Activated CD8-positive, alpha-beta memory T cell treated with anti-CD3 and anti-CD28 coated beads for 1 hour (primary cell): Measurements from ENCODE around the gene XAB2.

Experiments
- DNase-seq, 2 donors: peaks; one replicate each; pipeline ENCODE4 v3.0.0-alpha.2; 2020; ENCODE audit warnings: low read depth in 1 of 2; ENCODE audit errors: extremely low read depth in 1 of 2

Gene XAB2

DNA sequence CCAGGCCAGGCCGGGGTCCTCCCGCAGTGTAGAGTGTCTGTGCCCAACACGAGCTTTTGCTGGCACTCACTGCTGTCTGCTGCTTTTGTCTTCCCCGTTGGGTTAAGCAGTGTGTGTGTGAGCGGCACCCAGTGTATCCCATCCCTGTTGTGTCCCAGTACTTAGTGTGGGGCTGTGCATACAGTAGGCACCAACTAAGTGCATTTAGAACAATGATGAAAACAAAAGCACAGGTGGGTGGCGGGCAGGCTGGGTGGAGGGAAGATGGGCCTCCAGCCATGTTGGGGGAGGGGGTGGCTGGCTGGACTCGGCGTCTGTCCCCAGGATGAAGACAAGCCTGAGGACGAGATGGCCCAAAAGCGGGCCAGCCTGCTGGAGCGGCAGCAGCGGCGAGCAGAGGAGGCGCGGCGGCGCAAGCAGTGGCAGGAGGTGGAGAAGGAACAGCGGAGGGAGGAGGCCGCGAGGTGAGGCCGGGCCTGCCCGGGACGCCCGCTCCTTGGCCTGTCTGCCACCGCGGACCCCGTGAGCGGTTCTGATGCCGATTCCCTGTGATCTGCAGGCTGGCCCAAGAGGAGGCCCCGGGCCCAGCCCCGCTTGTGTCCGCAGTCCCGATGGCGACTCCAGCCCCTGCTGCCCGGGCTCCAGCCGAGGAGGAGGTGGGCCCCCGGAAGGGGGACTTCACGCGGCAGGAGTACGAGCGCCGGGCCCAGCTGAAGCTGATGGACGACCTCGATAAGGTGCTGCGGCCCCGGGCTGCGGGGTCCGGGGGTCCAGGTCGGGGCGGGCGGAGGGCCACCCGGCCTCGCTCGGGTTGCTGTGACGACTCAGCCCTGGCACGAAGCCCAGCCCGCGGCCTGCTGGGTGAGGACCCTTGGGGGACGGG, 14.2 kb downstream of the XAB2 start:
- no peak for DNase-seq

DNA sequence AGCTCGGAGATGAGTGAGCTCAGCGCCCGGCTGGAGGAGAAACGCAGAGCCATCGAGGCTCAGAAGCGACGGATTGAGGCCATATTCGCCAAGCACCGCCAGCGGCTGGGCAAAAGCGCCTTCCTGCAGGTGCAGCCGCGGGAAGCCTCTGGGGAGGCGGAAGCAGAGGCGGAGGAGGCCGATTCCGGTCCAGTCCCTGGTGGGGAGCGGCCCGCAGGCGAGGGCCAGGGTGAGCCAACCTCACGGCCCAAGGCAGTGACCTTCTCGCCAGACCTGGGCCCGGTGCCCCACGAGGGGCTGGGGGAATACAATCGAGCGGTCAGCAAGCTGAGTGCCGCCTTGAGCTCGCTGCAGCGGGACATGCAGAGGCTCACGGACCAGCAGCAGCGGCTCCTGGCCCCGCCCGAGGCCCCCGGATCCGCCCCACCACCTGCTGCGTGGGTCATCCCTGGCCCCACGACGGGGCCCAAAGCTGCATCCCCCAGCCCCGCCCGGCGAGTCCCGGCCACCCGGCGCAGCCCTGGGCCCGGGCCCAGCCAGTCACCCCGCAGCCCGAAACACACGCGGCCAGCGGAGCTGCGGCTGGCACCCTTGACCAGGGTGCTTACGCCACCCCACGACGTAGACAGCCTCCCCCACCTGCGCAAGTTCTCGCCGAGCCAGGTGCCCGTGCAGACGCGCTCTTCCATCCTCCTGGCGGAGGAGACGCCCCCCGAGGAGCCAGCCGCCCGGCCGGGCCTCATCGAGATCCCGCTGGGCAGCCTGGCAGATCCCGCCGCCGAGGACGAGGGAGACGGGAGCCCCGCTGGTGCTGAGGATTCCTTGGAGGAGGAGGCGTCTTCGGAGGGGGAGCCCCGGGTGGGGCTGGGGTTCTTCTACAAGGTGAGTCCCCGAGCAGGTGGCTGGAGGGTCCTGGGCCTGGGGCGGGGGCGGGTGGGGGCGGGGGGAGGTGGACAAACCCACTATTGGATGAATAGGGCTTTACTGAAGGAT, 16.8 kb downstream of the XAB2 start:
- DNase-seq = no peak

DNA sequence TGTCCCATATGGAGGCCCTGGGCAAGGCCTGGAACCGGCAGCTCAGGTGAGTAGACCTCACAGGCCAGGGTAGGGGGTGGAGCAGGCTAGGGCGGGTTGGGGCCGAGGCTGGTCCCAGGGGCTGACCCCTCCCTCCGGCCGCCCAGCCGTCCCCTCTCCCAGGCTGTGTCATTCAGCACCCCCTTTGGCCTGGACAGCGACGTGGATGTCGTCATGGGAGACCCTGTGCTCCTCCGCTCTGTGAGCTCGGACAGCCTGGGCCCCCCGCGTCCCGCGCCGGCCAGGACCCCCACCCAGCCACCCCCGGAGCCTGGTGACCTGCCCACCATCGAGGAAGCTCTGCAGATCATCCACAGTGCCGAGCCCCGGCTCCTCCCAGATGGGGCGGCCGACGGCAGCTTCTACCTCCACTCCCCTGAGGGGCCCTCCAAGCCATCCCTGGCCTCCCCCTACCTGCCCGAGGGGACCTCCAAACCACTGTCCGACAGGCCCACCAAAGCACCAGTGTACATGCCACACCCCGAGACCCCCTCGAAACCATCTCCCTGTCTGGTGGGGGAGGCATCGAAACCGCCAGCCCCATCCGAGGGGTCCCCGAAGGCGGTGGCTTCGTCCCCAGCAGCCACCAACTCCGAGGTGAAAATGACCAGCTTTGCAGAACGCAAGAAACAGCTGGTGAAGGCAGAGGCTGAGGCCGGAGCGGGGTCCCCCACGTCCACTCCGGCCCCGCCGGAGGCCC, 17.6 kb downstream of the XAB2 start:
- no peak for DNase-seq

DNA sequence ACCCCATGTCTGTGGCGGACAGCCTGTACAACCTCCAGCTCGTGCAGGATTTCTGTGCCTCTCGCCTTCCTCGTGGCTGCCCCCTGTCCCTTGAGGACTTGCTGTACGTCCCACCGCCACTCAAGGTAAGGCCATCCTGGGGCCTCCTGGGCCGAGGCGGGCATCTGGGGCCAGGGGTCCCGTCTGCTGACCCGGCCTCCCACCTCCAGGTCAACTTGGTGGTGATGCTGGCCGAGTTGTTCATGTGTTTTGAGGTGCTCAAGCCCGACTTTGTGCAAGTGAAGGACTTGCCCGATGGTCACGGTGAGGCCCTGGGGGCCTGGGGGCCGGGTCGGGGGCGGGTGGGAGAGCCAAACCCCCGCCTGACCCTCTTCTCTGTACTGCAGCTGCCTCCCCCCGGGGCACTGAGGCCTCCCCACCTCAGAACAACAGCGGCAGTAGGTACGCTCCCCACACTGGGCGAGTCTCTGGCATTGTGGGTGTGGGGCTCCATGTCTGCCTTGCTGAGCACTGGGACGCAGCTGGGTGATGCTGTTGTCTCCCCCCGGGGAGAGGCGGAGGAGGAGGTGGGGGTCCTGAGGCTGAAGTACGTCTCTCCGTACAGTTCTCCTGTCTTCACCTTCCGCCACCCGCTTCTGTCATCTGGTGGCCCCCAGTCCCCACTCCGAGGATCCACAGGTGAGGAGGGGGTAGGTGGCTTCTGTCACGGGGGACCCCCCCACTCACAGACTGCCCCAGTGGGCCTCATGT, 18.7 kb downstream of the XAB2 start:
- no peak for DNase-seq

DNA sequence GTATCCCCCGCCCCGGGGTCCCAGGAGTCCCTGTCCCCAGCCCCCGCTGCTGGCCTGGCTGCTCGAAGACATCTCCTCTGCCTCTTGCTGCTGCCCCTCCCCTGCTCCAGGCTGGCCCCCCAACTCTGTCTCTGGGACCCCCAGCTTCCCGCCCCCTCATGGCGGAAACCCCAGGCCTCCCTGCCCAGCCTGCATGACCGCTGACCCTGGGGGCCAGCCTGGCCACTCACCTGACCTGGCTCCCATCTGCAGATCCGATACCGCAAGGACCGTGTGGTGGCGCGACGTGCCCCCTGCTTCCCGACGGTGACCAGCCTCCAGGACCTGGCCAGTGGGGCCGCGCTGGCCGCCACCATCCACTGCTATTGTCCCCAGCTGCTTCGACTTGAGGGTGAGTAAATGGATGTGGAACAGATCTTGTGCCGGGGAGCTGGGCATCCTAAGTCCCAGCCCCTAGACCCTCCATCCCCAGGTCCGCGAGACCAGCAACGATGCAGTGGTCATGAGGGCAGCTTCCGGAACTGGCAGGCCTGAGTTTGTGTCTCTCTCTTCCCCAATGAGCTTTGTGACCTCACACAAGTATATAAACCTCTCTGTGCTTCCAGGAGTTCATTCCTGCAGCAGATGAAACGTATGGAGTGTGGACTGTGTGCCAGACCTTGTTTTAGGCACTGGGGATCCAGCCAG, 21.3 kb downstream of the XAB2 start:
- no peak for DNase-seq

DNA sequence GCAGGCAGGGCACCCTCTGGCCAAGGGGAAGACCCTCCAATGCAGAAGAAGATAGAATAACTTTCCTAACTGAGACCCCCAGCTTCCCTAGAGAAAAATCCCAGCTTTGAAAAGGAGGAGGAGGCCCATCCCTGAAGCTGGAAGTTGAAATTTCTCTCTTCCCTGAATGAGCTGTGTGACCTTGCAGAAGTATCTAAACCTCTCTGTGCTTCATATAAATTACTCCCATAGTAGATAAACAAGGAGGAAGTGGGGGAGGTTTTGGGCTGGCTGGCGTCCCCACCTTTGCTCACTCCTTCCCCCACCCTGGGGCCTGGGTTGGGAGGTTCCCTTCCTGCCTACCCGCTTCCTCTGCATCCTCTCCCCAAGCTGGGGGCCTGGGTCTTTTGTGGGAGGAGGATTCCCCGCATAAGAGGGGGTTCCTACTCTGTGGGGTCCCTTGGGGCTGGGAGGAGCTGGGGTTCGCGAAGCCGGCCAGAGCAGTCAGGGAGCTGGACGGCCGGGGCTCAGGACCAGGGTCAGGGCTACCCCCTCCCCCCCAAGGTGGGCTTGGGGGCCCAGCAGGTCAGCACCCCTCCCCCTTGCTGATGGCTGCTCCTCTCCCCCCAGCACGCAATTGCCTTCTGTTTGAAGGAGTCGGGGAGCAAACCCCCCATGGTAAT, 22.0 kb downstream of the XAB2 start:
- DNase-seq = no peak

DNA sequence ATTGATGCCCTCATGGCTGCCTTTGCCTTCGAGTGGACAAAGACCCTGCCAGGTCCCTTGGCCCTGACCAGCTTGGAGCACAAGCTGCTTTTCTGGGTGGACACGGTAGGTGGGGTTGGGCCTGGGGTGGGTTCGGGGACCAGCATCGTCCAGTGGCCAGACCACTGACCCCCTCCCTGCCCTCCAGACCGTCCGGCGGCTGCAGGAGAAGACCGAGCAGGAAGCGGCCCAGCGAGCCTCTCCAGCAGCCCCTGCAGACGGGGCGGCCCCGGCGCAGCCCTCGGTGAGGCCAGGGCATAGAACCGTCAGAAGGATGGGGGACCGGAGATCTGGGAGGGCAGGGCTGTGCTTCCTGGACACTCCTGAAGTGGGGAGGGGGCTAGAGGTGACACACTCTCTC, 23.1 kb downstream of the XAB2 start:
- DNase-seq = no peak

DNA sequence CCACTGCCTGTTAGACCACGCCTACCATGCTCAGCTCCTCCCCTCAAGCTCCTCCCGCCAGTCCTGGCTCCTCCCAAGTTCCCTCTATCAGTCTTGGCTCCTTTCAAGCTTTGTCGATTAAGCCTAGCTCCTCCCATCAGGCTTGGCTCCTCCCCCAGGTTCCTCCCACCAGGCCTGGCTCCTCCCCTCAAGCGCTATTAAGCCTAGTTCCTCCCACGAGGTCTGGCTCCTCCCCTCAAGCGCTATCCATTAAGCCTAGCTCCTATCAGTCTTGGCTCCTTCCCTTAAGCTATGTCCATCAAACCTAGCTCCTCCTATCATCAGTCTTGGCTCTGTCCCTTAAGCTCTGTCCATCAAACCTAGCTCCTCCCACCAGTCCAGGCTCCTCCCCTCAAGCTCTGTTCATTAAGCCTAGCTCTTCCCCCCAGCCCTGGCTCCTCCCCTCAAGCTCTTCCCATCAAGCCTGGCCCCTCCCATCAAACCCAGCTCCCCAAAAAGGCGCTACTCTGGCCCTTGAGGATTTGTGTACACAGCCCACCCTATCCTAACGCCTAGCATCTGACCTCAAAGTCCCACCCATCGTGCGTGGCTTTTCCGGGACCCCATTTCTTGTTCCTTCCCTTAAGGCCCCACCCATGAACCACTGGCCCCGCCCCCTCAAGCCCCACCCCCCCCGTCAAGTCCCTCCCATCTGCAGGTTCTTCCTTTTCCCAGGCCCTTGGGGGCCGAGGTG, 23.7 kb downstream of the XAB2 start:
- DNase-seq = no peak

DNA sequence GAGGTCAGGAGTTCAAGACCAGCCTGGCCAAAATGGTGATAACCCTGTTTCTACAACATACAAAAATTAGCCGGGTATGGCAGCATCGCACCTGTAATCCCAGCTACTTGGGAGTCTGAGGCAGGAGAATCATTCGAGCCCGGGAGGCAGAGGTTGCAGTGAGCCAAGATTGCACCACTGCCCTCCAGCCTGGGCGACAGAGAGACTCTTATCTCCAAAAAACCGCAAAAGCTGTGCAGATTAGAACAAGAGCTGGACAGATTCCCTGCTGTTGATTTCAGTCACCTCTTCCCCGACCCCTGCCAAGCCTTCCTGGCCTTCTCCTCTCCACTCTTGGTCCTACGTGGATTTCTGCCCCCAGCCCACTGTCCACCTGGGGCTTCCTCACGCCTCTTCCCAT, 25.4 kb downstream of the XAB2 start:
- DNase-seq = no peak

DNA sequence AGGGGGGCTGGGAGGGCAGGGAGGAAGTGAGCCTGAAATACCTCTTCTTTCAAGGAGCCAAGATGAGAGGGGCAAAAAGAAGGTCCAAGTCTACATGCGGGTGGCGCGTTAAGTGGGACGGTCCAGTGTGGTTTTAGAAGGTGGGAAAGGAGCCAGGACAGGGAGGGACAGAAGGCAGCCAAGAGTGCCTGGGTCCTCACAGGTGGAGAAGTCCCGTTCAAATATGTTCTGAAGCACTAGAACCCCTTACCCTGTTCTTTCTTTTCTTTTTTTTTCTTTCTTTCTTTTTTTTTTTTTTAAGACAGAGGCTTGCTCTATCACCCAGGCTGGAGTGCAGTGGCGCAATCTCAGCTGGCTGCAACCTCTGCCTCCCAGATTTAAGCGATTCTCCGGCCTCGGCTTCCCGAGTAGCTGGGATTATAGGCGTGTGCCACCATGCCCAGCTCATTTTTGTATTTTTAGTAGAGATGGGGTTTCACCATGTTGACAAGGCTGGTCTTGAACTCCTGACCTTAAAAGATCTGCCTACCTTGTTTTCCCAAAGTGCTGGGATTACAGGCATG, 26.3 kb downstream of the XAB2 start:
- no peak for DNase-seq

DNA sequence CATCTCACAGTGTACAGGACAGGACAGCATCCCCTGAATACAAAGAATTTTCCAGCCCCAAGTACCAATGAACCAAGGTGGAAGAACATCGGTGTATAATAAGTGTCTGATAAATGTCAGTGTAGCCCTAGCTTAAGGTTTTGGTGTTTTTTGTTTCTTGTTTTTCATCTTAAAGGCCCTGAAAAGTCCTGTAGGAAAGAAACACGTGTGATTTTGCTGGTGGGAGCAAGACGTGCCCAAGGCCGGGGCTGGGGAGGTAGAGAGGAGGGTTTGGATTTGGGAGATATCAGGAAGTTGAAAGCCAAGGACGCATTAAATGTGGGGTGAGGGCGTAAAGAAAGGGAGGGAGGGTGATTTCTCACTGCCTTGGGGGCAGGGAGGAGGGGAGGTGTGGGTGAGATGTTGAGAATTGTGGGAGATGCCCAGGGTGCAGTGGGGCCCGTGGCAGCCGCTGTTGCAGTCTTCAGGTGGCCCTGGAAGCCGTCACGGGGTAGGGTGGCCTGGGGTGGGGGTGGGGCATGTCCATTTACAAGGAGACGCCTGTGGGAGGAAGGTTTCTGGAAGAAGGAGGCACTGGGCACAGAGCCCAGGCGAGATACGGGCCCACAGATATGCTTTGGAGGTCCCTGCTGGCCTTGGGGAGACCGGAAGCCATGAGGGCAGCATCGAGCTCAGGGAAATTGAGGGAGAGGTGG, 27.0 kb downstream of the XAB2 start:
- no peak for DNase-seq

DNA sequence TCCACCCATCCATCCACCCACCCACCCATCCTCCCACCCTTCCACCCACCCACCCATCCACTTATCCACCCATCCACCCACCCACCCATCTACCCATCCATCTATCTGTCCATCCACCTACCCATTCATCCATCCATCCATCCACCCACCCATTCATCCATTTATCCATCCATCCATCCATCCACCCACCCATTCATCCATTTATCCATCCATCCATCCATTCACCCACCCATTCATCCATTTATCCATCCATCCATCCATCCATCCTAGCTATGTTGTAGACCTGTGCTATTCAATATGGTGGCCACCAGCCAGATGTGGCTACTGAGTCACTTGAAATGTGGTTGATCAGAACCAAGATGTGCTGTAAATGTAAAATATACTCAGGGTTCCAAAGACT, 28.6 kb downstream of the XAB2 start:
- no peak for DNase-seq

DNA sequence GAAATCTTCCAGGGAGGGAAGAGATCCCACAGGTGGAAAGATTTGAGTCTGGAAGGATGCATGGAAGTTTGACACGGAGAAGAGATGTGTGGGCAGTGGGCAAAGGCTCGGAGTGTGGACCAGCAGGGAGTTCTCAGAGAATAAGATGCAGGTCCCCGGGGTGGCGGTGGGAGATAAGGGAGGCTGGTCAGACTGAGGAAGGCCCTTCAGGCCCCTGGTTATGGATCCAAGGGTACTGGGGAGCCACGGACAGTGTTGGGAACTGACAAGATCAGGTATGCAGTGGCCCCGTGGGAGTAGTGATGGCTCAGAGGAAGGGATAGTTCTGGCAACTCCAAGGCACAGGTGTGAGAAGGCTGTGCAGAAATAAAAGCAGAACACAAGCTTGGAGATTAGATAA, 31.2 kb downstream of the XAB2 start:
- no peak for DNase-seq

DNA sequence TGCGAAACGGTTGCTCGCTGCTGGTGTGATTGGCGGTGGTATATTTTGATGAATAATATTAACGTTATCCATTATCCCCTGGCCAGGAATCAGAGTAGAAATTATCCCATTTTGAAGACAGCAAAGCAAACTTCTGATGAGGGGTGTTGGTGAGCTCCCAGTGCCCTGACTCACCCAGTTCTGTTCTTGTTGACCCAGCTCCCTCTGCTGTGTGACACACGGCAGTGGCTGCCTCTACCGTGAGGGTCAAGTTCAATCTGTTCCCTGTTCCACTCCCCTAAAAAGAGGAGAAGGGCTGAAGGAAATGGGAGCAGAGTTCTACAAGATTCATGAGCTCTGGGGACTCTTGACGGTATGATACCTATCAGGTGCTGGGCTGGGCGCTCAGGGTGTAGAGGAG, 31.7 kb downstream of the XAB2 start:
- DNase-seq = no peak

DNA sequence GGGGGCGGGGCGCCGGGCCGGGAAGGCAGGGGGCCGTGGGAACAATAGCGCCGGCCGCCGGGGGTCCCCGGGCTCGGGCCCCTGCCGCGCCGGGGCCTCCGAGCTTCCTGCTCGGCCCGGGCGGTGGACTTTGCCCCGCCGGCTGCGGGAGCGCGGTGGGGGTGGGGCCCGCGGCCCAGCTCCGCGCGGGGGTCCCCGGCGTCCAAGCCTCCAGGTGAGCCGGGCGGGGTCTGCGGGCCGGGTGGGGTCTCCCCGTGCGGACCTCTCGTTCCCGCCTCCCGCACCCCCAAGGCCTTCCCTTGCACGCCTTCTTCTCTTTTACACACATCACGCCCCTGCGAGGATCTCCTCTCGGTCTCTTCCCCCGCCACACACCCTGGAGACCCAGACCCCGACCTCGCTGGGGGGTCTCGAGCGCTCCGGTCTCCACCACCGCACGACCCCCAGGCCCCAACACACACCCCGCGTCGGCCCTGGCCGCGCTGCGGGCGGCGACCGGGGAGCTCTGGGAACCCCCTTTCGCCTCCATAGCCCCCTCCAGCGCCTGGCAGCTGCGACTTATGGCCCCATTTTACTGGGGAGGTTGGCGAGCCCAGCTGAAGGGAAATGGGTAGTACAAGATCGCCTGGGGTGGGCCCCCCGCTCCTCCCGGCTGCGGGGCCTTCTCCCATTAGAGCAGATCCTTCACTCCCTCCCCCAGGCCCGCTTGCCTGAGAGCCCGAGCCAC, 33.0 kb downstream of the XAB2 start:
- DNase-seq = no peak

DNA sequence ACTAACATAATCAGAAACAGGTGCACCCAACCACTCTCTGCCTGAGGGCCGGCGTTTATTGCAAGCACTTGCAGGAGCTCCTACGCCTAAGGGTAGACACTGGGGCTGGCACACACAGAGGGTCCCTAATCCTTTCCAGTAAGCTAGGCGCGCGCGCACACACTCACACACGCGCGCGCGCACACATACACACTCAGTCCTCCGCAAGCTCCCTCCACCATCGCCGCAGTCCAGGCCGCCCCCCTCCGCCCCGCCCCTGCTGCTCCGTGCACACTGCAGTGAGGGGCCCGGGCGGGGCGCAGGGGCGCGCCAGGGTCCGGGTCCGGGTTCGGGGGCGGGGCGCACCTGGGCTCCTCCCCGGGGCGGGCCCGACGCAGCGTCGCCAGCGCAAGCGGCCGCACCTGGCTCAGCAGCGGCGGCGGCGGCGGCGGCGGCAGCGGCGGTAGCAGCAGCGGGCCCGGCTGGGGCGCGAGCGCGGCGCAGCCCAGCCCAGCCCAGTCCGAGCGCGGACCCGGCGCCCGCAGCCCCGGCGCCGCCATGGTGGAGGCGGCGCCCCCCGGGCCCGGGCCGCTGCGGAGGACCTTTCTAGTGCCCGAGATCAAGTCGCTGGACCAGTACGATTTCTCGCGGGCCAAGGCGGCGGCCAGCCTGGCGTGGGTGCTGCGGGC, 33.7 kb downstream of the XAB2 start, which contains the start of gene CAMSAP3:
Gene CAMSAP3 (plus strand): TSS at position 398 of the 668 bp plus-strand sequence. CDS start 140 bp downstream, at position 538.
- DNase-seq = peak in 1 of 2 donors; percentile 22
